Measurements from ENCODE around the gene AGXT2. TPM values are rescaled to one million over a fixed set of nuclear protein-coding genes. Genes with fewer than 3 reads are reported as not detected.

Gene AGXT2
- polyA plus RNA-seq, 1 experiment: not detected

DNA sequence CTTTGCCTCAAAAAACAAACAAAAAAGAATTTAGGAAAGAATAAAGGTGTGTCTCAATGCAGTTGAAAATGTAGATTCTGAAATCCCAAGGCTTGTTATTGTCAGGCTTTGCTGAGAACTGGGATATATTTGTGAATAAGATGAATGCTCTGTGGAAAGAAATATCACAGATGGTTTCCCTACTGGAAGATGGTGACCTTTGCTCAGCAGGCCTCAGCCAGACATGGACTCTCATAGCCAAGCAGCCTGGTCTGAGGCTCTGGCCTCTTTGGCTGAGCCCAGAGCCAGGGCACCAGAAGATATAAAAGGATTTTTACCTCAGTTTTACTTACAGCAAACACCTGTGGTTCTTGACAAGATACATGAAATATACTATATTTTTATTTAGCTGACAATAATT lies 37.1 kb downstream of the AGXT2 start:
- Histone ChIP-seq H3K4me3 (ENCODE audit: low read depth, low read length) (no peak overlapping the region), H3K36me3 (ENCODE audit: control insufficient read depth, insufficient read depth, low read length) (no peaks in the 10 kb centered on the region), H3K27me3 (ENCODE audit: control insufficient read depth, insufficient read depth, low read length) (peaks cover 3% of the 10 kb centered on the region)
- DNase-seq (ENCODE audit: low read depth): no peak
- ChIA-PET CTCF (interaction anchor here (0.6 to 0.8 kb wide), 2 partner anchors 9 to 10 kb away, joined by 3 to 4 read pairs; no protein-coding TSS in a partner anchor), POLR2A (no interaction called here)
- TF ChIP-seq CTCF (IDR thresholded peaks at IDR 0.05; ENCODE audit: insufficient read depth, low read depth, low read length): no peak

DNA sequence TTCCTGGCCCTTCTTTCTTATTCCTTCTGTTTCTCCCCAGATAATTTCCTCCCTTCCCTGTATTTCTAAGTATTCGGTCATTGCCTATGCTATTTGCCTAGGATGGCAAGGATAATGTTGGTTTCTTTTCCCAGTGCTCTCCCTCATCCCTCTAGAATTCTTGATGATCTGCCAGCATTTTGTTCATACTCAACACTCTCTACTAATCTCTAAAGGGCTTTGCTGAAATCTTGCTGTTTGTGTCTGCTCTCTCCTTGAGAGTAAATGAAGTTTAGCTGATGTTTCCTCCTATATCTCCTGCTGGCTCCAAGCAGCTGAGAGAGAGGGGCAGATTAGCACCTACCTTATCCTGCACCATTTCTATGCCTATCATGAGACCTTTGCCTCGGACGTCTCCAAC lies 38.1 kb downstream of the AGXT2 start:
- DNase-seq (ENCODE audit: low read depth): no peak
- POLR2A ChIA-PET: no interaction called here
- no peak for TF ChIP-seq CTCF (IDR thresholded peaks at IDR 0.05; ENCODE audit: insufficient read depth, low read depth, low read length)
- Histone ChIP-seq H3K27me3 (ENCODE audit: control insufficient read depth, insufficient read depth, low read length) (peaks cover 3% of the 10 kb centered on the region), H3K36me3 (ENCODE audit: control insufficient read depth, insufficient read depth, low read length) (no peaks in the 10 kb centered on the region), H3K4me3 (ENCODE audit: low read depth, low read length) (no peak overlapping the region)
- CTCF ChIA-PET: no interaction called here

DNA sequence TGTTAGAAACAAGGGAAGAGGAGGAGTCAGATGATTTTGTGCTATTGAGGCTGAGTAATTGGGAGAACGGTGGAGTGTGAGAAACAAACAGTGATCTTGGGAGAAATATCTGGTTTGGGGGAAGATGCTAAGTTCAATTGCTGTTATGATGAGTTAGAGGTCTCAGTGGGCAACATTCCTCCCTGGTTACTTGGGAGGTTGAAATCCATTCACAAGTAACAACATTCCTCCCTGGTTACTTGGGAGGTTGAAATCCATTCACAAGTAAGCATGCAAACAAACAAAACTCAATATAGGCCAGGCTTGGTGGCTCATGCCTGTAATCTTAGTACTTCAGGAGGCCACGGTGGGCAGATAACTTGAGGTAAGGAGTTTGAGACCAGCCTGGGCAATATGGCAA lies 38.7 kb downstream of the AGXT2 start:
- H3K27me3 ChIP-seq (ENCODE audit: control insufficient read depth, insufficient read depth, low read length): peaks cover 4% of the 10 kb centered on the region
- CTCF ChIA-PET: no interaction called here
- no peak for TF ChIP-seq CTCF (IDR thresholded peaks at IDR 0.05; ENCODE audit: insufficient read depth, low read depth, low read length)
- no peak for DNase-seq (ENCODE audit: low read depth)
- no peak overlapping the region for H3K4me3 ChIP-seq (ENCODE audit: low read depth, low read length)
- POLR2A ChIA-PET: no interaction called here
- no peaks in the 10 kb centered on the region for H3K36me3 ChIP-seq (ENCODE audit: control insufficient read depth, insufficient read depth, low read length)

DNA sequence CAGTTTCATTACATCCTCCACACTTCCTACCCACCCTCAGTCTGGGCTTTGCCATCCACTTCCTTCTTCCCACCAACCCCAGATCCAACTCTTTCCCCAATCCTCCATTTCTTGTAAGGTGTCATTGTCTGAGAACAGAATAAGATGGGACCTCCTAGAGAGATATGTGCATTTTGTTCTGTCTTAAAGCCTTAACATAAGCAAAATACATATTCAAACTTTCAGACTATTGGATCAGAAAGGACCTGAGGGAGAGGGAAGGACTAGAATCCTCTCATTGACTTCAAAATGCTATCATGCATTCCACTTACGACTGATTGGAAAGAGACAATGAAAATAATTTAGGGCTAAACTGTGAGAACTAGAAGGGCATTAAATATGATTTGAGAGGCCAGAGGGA lies 43.0 kb downstream of the AGXT2 start:
- H3K36me3 ChIP-seq (ENCODE audit: control insufficient read depth, insufficient read depth, low read length): no peaks in the 10 kb centered on the region
- no peak for DNase-seq (ENCODE audit: low read depth)
- H3K27me3 ChIP-seq (ENCODE audit: control insufficient read depth, insufficient read depth, low read length): peaks cover 5% of the 10 kb centered on the region
- POLR2A ChIA-PET: no interaction called here
- CTCF ChIA-PET: interaction anchor here (1.3 to 4.1 kb wide), 3 partner anchors 11 to 529 kb away, joined by 3 to 31 read pairs (median 20); no protein-coding TSS in a partner anchor
- no peak for TF ChIP-seq CTCF (IDR thresholded peaks at IDR 0.05; ENCODE audit: insufficient read depth, low read depth, low read length)
- H3K4me3 ChIP-seq (ENCODE audit: low read depth, low read length): no peak overlapping the region

GRCh38 chr5:35004200-35004599 lies 43.5 kb downstream of the AGXT2 start:
- Histone ChIP-seq H3K36me3 (ENCODE audit: control insufficient read depth, insufficient read depth, low read length) (no peaks in the 10 kb centered on the region), H3K4me3 (ENCODE audit: low read depth, low read length) (no peak overlapping the region), H3K27me3 (ENCODE audit: control insufficient read depth, insufficient read depth, low read length) (peaks cover 6% of the 10 kb centered on the region)
- no peak for DNase-seq (ENCODE audit: low read depth)
- ChIA-PET POLR2A (no interaction called here), CTCF (interaction anchor here (0.6 to 4.1 kb wide), 20 partner anchors 10 to 590 kb away, joined by 3 to 33 read pairs (median 4); no protein-coding TSS in a partner anchor)
- no peak for TF ChIP-seq CTCF (IDR thresholded peaks at IDR 0.05; ENCODE audit: insufficient read depth, low read depth, low read length)
